NCI-H345 treated with DMSO at 0.1 percent for 48 hours (cell line): Measurements from ENCODE around the gene ATP4B.
"Not testable (repeated sequence)": the region's sequence is repeated elsewhere in the genome, so short reads cannot be mapped to it uniquely, and the experiment has no call there.

ENCODE experiments used
- DNase-seq: peaks from one replicate; lab custom pipeline; 2025; ENCODE audit not compliant: unreplicated experiment; lab: John Stamatoyannopoulos, UW

Gene ATP4B

DNA sequence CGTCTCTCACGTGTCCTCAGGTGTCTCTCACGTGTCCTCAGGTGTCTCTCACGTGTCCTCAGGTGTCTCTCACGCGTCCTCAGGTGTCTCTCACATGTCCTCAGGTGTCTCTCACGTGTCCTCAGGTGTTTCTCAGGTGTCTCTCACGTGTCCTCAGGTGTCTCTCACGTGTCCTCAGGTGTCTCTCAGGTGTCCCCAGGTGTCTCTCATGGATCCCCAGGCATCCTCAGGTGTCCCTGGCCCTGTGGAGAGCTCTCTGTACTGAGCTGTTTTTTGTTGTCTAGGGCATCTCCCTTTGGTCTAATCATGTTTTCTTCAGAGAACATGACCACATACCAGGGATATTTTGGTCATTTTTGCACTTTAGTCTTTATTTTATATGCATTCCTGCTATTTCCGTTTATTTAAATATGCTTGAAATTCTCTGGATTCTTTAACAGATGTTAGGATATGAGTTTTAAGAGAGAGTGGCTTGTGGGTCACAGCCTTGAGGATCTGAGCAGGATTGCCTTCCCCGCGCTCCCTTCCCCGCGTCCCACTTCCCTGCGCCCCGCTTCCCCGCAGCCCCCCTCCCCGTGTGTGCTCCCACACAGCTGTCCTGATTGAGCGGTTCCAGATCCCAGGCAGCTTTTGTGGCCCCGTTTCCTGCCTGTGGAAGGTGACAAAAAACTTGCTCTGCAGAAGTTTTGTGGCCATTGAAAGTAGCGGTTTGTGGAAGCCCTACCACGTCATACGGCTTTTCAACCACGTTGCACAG is 31.9 kb downstream of the ATP4B start:
- DNase-seq = no peak

DNA sequence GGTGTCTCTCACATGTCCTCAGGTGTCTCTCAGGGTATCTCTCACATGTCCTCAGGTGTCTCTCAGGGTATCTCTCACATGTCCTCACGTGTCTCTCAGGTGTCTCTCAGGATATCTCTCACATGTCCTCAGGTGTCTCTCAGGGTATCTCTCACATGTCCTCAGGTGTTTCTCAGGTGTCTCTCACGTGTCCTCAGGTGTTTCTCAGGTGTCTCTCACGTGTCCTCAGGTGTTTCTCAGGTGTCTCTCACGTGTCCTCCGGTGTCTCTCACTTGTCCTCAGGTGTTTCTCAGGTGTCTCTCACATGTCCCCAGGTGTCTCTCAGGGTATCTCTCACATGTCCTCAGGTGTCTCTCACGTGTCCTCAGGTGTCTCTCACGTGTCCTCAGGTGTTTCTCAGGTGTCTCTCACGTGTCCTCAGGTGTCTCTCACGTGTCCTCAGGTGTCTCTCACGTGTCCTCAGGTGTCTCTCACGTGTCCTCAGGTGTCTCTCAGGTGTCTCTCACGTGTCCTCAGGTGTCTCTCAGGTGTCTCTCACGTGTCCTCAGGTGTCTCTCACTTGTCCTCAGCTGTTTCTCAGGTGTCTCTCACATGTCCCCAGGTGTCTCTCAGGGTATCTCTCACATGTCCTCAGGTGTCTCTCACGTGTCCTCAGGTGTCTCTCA is 33.2 kb downstream of the ATP4B start:
- DNase-seq = not testable (repeated sequence)

DNA sequence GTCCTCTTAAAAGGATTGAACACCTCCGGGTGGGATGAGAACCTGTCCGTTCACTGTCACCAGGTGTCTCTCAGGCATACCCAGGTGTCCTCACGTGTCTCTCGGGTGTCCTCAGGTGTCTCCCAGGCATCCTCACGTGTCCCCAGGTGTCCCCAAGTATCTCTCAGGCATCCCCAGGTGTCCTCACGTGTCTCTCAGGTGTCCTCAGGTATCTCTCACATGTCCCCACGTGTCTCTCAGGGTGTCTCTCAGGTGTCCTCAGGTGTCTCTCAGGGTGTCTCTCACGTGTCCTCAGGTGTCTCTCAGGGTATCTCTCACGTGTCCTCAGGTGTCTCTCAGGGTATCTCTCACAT is 33.8 kb downstream of the ATP4B start:
- no peak for DNase-seq

DNA sequence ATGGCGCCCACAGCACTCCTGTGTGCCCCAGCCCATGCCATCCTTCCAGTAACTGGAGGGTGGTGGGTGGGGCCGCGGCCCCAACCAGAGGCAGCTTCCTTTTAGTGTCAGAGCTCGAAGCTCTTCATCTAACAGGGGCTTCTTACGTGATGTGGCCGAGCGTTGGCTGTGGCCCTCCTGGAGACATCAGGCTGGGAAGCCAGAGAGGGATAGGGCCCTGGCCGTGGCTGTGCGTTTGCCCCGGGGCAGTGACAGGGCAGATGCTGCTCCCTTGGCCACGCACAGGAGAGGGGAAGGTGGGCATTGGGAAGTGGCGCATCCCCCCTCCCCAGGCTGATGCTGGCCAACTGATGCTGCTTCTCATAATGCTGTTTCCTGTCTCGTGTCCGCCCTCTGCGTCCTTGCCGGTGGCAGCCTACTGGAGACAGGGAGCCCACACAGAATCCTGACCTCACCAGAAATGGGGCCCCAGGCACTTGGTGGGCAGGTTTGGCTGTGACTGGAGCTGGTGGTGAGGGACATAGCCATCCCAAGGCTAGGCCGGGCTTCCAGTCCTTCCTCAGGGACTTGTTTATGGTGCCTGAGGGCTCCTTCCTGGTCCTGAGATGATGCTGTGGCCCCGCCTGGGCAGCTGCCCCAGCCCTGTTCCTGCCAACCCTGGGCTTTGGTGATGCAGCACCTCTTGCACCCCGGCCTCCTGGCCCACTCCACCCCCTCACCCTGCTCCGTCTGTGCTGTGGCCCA is 34.3 kb downstream of the ATP4B start:
- DNase-seq = no peak

DNA sequence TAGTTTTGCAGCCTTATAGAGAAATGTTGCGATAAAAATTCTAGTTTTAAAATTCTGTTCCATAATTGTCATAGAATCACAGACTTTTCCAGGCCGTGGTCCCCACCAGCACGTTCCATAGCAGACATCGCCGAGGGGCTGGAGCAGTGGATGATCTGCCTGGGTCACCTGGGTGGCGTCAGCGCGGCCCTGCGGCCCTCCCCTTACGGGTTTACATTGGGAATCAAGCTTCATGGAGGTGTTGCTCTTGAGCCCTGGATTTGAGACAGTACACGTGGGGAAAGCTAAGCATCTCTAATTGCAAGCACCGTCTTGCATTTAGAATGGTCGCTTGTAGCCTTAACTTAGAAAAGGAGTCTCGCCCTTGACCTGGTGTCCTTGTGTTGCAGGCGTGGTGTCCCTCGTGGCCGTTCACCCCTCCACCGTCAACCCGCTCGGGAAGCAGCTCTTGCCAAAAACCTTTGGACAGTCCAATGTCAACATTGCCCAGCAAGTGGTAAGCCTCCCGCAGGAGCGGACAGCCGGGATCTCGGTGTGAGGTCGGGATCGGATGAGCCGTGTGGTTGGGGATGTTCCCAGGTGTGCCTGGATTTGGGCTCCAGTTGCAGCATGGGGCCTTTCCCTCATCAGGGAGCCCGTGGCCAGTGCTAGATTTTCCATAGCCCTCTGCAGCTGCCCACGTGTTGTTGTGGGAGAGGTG is 35.1 kb downstream of the ATP4B start:
- no peak for DNase-seq

DNA sequence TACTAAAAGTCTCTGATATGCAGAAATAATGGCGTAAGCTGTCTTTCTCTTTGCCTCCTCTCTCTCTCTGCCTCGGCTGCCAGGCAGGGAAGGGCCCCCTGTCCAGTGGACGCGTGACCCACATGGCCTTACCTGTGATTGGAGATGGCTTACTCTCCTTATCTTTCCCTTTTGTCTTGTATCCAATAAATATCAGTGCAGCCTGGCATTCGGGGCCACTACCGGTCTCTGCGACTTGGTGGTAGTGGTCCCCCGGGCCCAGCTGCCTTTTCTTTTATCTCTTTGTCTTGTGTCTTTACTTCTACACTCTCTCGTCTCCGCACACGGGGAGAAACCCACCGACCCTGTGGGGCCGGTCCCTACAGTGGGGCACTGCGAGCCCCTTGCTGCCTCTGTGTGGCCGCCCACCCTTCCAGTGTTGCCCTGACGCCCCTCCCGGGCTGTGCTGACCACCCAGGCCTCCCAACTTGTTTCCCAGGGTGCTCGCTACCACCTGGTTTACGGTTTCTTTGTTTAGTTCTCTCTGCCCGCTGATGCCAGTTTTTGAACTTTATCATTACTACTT is 35.9 kb downstream of the ATP4B start:
- DNase-seq = not testable (repeated sequence)

DNA sequence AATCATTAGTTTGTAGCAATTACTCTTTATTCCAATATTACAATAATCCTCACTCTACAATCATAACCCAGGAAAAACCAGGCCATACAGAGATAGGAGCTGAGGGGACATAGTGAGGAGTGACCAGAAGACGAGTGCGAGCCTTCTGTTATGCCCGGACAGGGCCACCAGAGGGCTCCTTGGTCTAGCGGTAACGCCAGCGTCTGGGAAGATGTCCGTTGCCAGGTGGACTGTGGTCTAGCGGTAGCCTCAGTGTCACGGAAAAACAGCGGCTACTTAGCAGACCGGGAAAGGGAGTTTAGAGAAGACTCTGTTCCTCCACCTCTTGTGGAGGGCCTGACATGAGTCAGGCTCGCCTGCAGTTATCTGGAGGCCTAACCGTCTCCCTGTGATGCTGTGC is 36.5 kb downstream of the ATP4B start:
- not testable (repeated sequence) for DNase-seq

DNA sequence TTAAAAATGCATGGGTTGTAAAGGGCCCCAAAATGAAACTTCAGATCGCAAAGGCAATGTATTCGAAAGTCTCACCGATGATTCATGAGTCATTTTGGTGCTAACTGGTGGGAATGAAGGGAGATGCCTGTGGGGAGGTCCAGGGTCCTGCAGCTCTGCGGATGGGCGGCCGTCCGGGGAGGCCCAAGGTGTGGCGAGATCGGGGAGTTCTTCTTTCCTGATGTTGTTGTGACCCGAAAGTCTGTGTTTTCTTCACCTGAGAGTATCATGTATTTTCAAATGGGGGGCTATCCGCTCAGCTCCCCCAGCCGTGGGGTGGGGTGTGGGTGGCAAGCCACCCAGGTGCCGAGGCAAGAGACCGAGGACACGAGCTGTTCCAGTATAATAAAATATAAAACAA is 37.0 kb downstream of the ATP4B start:
- no peak for DNase-seq

DNA sequence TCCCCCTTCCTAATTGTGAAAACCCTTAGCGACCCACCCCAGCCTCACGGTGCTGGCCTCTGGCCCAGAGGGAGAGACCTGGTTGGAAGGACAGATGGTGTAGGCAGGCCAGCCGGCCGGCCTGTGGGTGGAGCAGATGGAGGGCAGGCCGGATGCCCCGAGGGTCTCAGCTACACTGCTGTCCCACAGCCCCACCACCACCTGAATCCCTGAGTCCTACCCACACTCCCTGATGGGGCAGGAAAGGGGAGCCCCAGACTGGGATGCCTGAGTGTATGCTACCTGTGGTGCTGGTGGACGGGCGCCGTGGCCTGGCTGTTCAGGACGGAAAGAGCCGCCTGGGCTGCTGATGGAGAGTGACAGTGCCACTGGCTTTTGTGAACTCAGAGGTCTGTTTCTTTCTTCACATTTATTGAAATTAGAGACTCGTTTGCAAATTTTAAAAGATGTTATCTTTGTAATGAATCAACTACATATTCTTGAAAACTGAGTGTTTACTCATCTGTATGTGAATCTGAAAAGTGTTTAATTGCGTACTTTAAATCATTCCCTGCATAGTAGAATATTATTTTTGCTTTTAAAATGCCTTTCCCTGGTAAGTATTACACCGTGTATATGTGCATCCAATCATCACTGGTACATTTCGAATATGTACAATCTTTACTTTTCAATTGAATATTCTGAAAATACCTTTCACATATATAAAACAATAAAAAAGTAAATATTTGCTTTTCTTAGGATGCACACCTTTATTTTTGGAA is 37.8 kb downstream of the ATP4B start:
- no peak for DNase-seq

DNA sequence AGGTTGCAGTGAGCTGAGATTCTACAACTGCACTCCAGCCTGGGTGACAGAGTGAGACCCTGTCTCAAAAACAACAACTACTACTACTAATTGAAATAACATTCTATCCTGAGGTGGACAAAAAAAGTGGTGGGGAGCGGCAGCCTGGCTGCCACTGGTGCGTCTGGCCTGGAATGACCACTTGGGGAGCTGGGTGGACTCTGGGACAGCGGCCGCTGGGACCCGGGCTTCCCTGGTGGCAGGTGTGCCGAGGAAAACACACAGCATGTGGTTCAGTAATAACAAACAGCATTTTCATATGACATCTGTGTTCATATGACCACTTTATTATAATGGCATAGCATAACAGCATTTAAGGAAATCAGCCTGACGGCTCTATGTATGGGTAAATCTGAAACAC is 39.5 kb downstream of the ATP4B start:
- DNase-seq = no peak

DNA sequence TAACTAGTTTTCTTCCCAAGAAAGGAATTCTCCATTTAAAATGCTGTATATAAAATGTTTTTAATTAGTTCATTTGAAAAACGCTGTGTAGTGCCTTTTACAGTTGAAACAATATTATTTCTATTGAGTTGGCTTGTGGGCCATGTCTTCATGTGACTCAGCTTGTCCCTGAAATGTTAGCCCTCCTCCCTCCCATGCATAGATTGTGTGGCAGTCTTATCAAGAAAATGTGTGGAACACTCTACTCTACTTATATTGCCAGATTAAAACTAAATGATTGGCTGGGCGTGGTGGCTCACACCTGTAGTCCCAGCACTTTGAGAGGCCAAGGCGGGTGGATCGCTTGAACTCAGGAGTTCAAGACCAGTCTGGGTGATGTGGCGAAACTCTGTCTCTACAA is 40.0 kb downstream of the ATP4B start:
- DNase-seq = no peak

DNA sequence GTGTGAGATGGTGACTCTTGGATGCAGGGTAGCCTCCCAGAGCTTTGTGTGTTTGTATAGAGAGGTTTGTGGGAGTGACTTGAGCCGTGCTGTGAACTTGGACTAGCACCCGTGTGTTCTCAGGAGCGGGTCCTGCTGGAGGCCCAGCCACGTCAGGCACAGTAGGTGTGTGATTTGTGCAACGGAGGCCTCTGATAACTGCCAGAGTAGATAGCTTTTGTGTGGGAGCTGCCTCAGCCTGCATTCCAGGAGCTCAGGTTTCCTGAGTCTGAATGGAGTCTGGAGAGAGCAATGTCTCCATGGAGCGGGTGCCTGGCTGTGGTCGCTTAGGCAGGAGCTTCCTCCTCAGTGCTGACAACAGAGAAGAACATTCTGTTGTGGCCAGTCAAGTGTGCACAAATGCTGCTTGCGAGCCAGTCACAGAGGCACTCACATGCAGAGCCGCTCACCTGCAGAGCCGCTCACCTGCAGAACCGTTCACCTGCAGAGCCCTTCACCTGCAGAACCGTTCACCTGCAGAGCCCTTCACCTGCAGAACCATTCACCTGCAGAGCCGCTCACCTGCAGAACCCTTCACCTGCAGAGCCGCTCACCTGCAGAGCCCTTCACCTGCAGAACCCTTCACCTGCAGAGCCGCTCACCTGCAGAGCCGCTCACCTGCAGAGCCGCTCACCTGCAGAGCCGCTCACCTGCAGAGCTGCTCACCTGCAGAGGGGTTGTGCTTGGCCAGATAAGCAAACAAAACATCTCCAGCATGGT is 40.8 kb downstream of the ATP4B start:
- DNase-seq = no peak

DNA sequence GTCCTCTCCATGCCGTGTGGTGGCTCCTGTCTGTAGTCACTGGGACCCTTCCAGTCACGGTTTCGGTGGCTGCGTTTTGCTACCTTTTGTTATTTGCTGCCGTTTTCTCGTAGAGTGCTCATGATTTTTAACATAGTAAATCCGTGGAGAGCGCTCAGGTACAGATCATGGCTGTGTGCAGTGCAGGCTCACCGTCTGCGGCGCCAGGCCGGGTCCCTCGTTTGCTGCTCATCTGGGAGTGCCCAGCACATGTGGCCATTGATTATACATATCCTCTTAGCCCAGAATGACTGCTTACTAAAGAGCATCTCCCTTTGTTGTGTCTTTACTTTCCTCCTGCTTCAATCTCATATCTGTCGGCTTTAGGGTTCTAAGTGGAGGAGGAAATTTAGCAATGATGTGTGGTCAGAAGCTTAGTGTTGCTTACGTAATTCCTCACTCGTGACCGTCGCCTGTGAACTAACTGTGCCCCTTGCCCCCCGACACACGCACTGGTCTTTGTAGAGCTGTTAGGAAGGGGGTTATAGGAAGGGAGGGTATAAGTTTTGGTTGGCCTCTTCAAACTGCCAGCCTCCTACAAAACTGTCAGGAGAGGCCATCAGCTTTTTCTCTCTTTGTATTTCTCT is 41.6 kb downstream of the ATP4B start:
- DNase-seq = no peak

DNA sequence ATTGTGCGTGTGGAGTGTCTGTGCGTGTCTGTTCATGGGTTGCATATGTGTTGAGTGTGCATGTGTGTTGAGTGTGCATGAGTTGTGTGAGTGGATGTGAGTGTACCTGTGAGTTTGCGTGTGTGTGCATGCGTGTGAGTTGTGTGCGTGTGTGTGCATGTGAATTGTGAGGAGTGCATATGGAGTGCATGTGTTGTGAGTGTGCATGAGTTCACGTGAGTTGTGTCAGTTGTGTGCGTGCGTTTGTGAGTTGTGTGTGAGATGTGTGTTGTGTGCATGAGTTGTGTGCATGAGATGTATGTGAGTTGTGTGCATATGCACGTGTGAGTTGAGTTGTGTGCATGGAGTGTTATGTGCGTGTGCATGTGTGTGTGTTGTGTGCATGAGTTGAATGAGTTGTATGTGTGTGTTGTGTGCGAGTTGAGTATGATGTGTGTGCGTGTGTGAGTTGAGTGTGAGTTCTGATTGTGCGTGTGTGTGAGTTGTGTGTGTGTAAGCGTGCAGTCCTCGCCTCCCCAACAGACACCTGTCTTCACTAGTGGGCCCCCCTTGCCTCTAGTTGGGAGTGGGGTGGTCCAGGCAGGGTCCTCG is 44.1 kb downstream of the ATP4B start:
- DNase-seq = no peak

DNA sequence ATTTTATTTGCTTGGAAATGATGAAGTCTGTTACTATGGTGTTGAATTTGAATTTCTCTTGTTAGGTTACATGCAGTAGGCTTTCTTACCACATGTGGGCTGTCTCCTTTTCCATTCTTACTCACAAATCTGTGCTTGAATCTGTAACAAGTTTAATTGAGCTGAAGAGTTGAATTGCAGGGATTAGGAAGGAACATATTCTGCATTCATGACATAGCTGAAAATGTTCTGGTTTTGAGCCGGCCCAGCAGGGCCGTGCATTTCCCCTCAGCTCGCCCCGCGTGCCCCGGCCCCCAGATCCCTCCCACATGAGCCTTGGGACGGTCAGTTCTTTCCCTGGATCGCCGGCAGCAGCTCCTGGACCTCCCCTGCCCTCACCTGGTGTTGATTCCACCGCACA is 45.4 kb downstream of the ATP4B start:
- no peak for DNase-seq

DNA sequence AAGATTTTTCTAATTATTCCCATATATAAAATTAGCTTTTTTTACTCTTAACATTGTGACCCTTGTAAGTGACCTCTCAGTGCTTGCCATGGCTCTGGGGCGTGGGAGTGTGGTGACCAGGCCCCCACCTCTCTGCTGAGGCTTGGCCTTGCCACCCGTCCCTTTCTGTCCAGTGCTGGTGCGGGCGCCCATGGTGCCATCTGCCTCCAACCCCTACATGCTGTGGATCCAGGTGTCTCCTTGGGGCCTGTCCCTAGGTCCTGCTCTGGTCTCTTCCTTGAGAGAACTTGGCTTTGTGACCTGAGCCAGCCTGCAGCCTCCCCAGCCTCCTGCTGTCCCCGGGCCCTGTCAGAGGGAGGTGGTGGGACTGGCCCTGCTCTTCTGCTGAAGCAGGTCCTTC is 46.0 kb downstream of the ATP4B start:
- DNase-seq = no peak

DNA sequence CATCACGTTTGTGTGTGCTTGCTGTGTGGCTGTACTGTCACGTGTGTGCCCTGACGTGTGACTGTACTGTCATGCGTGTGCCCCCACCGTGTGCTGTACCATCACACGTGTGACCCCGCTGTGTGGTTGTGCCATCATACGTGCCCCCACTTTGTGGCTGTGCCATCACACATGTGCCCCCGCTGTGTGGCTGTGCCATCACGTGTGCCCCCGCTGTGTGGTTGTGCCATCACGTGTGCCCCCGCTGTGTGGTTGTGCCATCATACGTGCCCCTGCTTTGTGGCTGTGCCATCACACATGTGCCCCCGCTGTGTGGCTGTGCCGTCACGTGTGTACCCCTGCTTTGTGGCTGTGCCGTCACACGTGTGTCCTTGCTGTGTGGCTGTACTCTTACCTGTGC is 47.7 kb downstream of the ATP4B start:
- DNase-seq = no peak

DNA sequence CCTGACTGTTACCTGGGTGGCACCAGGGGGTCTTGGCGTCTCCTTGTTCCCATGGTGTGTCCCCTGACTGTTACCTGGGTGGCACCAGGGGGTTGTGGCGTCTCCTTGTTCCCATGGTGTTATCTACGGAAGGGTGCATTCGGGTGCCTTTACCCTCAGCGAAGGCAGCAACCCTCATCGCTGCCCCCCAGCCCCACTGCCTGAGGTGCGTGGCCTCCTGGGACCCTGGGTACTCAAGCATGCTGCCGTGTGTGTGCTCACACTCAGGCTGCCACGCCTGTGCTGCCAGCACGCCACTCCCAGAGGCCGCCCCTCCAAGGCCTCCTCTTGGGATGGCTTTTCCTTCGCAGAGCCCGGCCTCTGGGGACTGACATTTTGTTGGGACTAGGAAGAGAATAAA is 48.4 kb downstream of the ATP4B start:
- no peak for DNase-seq

DNA sequence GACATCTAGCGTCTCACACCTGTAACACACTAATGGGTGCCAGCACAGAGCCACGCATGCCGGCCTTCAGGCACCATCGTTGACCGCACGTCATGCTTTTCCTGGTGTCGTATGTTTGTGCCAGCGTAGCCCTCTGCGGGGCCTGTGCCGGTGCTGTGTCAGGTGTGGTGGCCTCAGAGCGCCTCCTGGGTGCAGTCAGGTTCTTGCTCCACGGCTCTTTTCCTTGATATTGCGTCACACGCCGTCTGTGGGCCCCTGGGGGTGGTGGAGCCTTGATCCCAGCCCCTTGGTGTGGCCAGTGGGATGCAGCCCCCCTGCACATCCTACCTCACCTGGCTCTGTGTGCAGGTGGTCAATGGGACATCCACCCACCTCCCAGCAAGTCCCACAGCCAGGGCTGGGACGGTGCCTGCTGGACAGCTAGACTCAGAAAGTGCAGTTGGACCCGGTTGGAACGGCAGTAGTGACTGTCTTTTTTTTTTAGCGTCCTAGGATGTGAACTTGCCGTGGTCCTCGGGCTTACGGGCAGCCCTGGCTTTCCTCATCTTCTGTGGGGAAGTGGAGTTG is 48.9 kb downstream of the ATP4B start:
- no peak for DNase-seq
